GM18909 (cell line): ENCODE data around the gene SPEN.
A peak's percentile ranks its signal among the peaks of the same experiment; 100 is the strongest.
"Not testable (repeated sequence)": the region's sequence is repeated elsewhere in the genome, so short reads cannot be mapped to it uniquely, and the experiment has no call there.

ENCODE experiments used
- ATAC-seq: cut with Tn5 transposase; IDR thresholded peaks from one replicate; pipeline ENCODE4 v1.9.1; 2021; ENCODE audit warnings: mild to moderate bottlenecking; ENCODE audit not compliant: unreplicated experiment, poor library complexity

The SPEN gene

DNA sequence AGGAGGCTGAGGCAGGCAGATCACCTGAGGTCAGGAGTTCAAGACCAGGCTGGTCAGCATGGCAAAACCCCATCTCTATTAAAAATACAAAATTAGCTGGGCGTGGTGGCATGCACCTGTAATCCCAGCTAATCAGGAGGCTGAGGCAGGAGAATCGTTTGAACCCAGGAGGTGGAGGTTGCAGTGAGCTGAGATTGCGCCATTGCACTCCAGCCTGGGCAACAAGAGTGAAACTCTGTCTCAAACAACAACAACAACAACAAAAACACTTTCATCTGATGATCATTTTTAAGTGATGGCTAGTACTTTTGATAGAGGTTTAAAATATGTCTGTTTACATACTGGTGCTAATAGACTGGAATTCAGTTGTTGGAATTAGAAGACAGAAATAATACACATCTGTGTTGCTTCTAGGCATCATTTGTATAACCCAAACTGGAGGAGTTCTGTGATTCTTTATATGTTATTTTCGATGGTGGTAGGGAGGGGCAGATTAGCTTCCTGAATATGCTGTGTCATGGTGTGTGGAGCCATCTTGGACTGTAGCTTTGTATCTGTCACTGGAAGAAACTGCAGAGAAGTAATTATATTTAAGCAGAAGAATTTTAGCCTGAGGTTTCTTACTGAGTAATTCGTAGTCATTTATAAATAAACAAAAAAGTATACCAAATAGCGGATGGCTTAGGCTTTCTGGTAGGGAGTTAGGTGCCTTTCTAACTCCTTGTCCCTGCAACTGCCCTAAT is 45.5 kb downstream of the SPEN start:
- not testable (repeated sequence) for ATAC-seq

DNA sequence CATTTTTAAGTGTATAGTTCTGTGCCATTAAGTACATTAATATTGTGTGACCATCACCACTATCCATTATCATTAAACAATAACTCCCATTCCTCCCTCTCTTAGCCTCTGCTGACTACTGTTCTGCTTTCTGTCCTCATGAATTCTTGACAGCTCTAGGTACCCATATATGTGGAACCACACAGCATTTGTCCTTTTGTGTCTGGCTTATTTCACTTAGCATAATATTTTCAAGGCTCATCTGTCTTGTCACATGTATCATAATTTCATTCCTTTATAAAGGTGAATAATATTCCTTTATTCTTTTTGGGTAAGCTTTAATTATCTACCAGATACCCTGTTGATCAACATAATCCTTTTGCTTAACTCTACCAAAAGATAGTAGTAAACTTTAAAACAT is 47.7 kb downstream of the SPEN start:
- ATAC-seq, result no peak

DNA sequence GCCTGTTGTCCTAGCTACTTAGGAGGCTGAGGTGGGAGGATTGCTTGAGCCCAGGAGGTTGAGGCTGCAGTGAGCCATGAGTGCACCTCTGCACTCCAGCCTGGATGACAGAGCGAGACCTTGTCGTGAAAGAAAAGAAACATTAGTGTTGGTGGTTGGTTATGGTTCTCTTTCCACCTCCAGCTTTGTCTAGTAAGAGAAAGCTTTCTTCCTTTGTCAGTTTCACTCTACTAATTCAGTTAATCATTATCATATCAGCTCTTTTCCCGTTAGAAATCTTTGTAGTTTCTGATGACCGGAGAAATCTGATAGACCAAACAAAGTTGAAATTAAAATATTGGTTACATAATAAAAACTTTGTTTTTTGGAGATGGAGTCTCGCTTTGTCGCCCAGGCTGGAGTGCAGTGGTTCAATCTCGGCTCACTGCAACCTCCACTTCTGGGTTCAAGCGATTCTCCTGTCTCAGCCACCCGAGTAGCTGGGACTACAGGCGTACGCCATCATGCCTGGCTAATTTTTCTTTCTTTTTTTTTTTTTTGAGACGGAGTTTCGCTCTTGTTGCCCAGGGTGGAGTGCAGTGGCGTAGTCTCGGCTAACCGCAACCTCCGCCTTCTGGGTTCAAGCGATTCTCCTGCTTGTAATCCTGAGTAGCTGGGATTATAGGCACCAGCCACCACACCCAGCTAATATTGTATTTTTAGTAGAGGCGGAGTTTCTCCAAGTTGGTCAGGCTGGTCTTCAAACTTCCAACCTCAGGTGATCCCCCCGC is 49.5 kb downstream of the SPEN start:
- ATAC-seq, result not testable (repeated sequence)

DNA sequence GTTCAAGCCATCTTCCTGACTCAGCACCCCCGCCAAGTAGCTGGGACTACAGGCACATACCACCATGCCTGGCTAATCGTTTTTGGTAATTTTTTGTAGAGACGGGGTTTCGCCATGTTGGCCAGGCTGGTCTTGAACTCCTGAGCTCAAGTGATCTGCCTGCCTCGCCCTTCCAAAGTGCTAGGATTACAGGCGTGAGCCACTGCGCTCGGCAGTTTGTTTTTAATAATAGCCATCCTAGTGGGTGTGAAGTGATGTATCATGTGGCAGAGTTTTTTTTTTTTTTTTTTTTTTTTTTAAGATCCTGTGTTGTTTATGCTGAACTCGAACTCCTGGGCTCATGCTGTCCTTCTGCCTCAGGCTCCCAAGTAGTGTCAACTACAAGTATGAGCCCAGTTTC is 51.8 kb downstream of the SPEN start:
- ATAC-seq, result no peak

DNA sequence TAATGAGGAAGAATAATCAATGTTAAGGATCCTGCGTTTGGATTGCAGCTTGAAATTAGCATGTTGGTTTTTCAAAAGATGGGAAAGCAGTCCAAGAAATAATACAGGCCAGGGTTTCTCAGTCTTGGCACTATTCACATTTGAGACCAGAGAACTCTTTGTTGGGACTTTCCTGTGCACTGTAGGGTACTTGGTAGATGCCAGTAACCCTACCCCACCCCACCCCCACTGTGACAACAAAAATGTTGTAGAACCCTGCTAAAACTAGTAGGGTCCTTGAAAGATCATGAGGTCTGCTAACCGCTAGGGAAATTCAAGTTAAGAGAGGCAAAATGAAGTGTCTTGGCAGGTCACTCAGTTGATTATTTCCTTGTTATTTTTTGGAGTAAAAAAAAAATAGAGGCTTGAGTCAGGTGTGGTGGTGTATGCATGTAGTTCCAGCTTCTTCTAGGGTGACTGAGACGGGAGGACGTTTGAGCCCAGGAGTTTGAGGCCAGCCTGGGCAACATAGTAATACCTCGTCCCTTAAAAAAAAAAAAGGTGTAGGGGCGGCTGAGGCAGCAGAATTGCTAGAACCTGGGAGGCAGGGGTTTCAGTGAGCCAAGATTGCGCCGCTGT is 53.3 kb downstream of the SPEN start:
- ATAC-seq, result no peak

DNA sequence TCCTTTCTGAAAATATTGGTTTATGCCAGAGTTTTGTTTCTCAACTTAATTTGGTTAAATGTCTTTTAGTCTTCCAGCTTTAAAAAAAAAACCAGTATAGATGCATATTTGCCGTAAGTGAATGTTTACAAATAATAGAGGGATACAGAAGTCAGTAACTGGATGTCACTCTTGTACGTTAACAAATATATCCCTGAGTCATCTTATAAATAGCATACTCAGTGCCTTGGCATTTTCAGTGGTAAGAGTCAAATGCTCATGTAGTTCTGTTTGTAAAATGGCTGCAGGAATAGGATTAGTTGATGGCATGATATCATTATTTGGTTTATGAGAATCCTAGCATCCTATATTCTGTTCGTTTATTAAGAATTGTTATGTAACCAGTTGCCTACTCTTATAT is 55.4 kb downstream of the SPEN start:
- ATAC-seq, result no peak

DNA sequence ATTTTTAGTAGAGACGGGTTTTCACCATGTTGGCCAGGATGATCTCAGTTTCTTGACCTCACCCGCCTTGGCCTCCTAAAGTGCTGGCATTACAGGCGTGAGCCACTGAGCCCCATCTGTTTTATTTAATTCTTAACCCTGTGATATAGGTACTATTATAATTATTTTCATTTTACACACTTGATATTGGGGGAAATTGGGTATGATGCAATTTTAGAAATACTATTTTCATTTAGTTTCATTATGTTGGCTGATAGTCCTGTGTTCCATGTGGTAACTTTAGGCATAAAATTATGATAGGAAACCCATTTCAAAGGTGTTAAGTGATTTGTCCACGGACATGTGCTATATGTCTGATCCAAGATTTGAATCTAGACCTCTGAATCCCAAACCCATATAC is 61.1 kb downstream of the SPEN start:
- no peak for ATAC-seq

DNA sequence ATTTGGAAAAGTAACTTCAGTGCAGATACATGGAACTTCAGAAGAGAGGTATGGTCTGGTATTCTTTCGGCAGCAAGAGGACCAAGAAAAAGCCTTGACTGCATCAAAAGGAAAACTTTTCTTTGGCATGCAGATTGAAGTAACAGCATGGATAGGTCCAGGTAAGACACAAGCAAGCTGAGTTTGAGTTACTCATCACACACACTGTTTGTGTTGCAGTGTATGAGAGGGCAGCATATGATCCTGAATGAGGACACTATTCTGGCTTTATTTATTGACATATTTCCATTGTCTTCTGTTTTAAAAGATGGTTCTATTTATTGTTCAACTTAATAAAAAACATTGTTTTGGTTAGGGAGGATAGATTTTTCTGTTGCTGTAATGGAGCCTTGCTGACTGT is 63.6 kb downstream of the SPEN start:
- ATAC-seq, result no peak

DNA sequence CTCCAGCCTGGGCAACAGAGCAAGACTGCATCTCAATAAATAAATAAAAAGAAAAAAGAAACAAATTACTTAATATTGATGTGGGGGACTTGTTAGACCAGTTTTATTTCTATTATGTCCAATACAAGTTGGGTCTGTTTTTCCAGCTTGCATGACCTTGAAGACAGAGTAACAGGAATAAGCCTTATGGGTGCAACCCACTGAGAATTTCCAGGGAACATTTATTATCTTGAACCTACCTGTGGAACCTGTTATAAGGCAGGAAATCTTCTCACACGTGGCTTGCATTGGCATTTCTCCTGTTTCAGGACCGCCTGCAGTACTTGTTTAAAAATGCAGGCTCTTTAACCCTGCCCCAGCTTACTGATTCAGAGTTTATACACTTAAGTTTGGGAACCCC is 64.4 kb downstream of the SPEN start:
- no peak for ATAC-seq

DNA sequence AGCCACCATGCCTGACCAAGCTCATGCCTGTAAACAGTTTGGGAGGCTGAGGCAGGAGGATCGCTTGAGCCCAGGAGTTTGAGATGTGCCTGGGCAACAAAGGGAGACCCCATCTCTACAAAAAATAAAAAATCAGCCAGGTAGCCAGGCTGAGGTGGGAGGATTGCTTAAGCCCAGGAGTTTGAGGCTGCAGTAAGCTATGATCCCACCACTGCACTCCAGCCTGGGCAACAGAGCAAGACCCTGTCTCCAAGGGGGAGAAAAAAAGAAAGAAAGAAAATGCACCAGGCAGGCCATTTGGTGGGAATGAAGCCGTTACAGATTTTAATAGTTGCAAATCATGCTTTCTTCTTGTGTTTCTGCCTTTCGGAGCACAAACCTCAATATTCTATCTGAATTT is 66.1 kb downstream of the SPEN start:
- not testable (repeated sequence) for ATAC-seq

DNA sequence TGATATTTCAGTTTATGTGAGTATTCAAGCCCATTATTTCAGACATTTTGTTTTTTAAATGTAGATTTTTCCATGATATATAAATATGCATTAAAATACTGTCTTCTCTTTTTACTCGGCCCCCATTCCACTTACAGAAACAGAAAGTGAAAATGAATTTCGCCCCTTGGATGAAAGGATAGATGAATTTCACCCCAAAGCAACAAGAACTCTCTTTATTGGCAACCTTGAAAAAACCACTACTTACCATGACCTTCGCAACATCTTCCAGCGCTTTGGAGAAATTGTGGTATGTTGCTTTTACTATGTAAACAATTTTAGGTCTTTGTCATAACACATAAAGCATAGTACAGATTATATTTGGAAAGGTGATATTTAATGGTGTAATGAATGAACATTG is 68.5 kb downstream of the SPEN start:
- ATAC-seq, result no peak

DNA sequence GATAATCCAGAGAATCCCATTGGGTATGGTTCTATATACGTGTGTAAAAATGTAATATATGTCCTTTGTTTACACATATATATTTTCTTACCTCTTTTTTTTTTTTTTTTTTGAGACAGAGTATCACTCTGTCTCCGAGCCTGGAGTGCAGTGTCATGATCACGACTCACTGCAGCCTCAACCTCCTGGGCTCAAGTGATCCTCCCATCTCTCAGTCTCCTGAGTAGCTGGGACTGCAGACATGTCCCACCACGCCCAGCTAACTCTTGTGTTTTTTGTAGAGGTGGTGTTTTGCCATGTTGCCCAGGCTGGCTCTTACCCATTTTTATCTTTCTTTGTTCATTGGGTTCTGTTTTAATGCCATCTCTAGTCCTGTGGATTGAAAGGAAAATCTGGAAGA is 68.9 kb downstream of the SPEN start:
- no peak for ATAC-seq

DNA sequence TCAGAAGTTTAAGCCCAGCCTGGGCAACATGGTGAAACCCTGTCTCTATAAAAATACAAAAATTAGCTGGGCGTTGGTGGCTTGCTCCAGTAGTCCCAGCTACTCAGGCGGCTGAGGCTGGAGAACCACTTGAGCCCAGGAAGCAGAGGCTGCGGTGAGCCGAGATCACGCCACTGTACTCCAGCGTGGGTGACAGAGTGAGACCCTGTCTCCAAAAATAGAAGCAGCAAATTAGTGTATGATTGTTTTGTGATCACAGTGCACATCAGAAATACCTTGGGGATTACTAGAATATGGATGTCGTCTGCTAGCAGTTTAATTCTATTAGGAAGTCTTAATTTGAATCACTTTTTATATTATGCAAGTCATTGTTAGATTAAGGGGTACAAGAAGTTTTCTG is 69.4 kb downstream of the SPEN start:
- ATAC-seq, result no peak

DNA sequence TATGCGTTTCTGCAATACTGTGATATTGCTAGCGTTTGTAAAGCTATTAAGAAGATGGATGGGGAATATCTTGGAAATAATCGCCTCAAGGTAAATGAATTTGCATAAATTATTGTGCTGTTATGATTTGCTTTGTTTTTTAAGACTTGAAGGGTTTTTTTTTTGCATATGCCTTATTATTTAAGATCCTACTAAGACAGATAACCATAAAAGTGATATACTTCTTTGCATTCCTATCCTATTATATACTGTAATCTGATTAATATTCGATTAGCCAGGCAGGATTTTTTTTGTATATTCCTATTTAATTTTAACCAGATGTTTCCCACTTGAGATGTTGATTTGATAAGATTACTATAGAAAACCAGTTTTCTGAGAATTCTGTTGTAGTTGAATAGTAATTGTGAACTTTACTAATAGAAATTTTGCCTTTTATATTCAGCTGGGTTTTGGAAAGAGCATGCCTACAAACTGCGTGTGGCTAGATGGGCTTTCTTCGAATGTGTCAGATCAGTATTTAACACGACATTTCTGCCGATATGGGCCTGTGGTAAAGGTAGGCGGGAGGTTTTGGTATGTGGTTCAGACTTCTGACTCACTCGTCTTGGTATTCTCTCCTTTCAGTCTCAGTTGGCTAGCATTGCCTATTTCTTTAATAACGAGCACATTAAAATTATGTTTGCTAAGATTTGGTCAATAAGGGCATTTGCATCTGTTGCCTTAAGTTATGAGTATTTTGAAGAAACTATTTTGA is 71.6 kb downstream of the SPEN start:
- ATAC-seq, result peak; percentile 68

DNA sequence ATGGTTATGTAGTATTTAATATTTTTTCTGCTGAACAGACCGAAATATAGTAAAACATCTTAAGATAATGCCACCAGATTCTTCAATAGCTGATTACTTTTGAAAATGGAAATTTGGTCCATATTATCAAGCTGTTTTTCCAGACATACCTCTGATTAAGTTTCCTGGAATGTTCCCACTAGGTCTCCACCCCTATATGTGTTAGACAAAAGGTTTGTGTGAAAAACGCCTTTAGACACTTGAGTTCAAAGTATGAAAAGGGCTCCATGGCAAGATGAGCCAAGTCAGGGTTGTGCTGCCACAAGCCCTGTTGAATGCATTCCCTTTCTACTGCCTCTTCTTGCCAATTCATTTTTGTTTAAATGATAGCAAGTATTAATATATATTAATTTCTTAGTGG is 75.7 kb downstream of the SPEN start:
- ATAC-seq, result no peak

DNA sequence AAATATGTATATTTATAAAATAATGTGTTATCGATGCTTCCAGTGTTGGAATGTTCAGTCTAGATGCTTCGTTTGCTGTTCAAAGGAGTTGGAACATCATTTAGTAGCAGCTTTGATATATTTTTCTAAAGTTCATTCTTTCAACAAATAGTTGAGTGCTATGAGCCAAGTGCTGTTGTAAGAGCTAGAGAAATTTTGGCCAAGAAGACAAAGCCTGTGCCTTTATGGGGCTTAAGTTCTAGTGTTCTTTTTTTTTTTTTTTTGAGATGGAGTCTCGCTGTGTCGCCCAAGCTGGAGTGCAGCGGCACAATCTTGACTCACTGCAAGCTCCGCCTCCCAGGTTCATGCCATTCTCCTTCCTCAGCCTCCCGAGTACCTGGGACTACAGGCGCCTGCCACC is 78.9 kb downstream of the SPEN start:
- ATAC-seq, result not testable (repeated sequence)

DNA sequence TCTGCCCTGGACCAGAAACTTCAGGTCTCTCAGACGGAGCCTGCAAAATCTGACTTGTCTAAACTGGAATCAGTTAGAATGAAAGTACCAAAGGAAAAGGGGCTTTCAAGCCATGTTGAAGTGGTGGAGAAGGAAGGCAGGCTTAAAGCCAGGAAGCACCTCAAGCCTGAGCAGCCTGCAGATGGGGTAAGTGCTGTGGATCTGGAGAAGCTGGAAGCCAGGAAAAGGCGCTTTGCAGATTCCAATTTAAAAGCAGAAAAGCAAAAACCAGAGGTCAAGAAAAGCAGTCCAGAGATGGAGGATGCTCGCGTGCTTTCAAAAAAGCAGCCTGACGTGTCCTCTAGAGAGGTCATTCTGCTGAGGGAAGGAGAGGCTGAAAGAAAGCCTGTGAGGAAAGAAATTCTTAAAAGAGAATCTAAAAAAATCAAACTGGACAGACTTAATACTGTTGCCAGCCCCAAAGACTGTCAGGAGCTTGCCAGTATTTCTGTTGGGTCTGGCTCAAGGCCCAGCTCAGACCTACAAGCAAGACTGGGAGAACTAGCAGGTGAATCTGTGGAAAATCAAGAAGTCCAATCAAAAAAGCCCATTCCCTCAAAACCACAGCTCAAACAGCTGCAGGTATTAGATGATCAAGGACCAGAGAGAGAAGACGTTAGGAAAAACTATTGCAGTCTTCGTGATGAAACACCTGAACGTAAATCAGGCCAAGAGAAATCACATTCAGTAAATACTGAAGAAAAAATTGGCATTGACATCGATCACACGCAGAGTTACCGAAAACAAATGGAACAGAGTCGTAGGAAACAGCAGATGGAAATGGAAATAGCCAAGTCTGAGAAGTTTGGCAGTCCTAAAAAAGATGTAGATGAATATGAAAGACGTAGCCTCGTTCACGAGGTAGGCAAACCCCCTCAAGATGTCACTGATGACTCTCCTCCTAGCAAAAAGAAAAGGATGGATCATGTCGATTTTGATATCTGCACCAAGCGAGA is 81.8 kb downstream of the SPEN start:
- ATAC-seq, result no peak

DNA sequence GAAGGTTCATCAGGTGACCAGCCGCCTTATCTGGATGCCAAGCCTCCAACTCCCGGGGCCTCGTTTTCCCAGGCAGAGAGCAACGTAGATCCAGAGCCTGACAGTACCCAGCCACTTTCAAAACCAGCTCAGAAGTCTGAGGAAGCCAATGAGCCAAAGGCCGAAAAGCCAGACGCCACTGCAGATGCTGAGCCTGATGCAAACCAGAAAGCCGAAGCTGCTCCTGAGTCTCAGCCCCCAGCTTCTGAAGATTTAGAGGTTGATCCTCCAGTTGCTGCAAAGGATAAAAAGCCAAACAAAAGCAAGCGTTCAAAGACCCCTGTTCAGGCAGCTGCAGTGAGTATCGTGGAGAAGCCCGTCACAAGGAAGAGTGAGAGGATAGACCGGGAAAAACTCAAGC is 83.9 kb downstream of the SPEN start:
- no peak for ATAC-seq

DNA sequence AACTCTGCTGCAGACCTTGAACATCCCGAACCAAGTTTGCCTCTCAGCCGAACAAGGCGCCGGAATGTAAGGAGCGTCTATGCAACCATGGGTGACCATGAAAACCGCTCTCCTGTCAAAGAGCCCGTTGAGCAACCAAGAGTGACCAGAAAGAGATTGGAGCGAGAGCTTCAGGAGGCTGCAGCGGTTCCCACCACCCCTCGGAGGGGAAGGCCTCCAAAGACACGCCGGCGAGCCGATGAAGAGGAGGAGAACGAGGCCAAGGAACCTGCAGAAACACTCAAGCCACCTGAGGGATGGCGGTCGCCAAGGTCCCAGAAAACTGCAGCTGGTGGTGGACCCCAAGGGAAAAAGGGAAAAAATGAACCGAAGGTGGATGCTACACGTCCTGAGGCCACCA is 84.4 kb downstream of the SPEN start:
- no peak for ATAC-seq

DNA sequence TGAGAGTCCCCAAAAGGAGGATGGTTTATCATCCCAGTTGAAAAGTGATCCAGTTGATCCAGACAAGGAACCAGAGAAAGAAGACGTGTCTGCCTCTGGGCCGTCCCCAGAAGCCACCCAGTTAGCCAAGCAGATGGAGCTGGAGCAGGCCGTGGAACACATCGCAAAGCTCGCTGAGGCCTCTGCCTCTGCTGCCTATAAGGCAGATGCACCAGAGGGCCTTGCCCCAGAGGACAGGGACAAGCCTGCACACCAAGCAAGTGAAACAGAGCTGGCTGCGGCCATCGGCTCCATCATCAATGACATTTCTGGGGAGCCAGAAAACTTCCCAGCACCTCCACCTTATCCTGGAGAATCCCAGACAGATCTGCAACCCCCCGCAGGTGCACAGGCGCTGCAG is 85.1 kb downstream of the SPEN start:
- no peak for ATAC-seq
